ENCODE measurements around the gene DOK5. TPM values are rescaled to one million over a fixed set of nuclear protein-coding genes. Genes with fewer than 3 reads are reported as not detected.

Gene DOK5
- total RNA-seq: 13.8 TPM

GRCh38 chr20:54475334-54476168 lies at the start of gene DOK5:
Gene DOK5 (plus strand): TSS chr20:54475593. CDS start chr20:54475947, 354 bp downstream.

Data from metanephros (tissue), 1 donor.